ENCODE measurements around the gene TMEM72.

Gene TMEM72

DNA sequence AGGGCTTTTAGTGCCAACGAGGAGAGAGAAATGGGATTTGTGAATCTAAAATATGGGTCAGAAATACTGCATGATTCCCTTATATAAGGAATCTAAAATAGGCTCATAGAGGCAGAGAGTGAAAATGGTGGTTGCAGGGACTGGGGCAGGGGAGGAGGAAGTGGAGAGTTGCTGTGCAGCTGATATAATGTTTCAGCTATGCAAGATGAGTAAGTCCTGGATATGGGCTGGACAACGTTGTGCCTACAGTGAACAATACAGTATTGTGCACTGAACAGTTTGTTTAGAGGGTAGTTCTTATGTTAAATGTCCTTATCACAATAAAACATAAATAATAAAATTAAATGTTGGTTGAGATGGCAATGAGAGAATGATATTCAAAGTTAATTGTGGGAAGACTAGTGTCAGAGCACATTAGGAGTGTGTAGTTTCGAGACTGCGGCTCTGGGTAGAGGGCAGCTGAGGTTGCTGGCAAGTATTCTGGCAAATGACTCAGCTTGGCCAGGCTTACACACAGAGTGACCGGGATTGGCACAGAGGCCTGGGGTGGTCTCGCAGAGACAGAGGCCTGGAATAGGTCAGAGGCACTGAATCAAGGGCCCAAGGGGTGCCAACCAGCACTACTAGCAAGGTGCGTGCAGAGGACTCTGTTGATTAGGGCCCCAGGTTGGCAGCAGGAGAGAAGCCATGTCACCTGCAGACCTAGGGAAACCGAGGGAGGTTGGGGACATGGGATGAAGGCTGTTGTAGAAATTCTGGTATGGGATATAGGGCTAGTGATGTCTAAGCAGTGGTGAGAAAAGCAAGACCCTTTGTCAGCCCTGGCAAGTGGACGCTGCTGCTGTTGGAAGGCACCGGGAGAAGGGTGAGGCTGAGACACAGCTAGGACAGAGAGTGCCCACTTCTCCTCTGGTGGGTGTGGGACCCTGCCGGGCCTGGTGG lies 70.3 kb downstream of the TMEM72 start:
- DNase-seq, result no peak

DNA sequence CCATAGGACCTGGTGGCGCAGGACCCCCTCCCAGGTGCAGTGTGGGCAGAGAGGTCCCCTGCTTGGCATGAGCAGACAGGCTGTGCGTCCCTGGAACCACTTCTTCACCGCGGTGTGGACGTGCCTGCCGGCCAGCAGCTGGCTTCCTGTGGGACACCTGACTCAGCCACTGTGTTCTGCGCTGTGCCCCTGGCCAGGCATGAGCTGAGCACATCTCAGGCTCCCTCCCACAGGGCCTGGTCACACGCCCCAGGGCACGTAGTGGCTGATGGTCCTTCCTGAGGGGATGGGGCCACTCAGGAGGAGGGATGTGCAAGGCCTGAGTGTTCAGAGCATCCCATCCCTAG lies 71.0 kb downstream of the TMEM72 start:
- DNase-seq, result no peak

DNA sequence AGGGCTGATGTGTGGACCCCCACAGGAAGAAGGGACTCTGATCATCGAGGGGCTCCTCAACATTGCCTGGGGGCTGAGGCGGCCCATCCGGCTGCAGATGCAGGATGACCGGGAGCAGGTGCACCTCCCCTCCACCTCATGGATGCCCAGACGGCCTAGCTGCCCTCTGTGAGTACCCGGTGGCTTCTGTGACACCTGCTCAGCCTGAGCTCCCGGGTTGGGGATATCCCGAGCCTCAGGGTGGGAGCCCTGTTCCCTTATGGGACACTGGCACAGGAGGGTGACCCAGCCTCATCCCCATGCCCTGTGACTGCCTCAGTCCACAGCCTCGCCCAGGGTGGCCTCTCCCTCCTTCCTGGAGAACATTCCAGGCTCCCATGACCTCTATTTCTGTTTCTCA lies 71.4 kb downstream of the TMEM72 start:
- no peak for DNase-seq

DNA sequence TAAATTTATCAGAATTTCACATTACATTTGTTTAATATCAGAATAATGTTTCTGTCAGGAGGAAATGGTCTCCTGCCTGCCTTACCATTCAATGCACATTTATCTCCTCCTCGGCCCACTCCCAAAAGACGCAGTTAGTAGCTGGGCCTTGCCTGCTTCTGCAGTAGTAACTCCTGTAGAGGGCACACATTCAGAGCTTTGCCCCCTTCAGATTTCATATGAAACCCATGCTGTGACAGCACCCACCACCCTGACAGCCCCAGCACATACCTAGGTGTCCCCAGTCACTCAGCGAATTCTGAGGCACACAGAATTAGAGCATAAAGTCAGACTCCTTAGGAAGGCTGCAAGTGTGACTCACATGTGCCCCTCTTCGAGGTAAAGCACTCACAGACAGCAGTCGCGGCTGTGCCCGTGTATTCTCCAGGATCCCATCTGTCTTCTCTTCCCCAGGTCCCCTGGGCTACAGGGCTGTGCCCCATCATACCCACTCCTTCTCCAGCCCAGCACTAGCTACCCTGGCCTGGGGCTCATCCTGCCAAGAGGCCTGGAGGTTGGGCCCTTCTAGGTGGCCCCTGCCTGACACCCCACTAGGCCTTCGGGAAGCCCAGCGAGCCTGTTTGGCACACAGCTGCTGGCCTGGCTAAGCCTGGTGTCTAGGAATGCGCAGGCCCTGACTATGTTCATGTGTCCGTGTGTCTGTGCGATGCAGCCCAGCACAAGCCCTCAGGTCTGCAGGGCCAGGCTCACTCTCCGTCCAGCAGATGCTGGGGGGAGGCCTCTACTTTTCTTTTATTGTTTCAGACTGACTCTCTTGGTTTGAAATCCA lies 72.1 kb downstream of the TMEM72 start:
- no peak for DNase-seq

DNA sequence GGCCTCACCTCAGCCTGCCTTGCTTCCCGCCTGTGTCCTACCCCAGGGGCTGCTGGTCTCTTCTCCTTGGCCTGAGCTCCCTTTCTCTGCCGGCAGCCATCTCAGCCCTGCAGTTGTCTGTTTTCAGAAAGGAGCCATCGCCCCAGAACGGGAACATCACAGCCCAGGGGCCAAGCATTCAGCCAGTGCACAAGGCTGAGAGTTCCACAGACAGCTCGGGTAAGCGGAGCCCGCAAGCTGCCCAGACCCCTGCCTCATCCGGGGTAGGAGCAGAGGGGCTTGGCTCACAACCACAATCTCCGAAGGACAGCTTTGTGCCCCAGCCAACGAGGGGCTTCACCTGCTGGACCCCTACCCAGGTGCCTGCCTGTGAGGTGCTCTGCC lies 72.8 kb downstream of the TMEM72 start:
- no peak for DNase-seq

DNA sequence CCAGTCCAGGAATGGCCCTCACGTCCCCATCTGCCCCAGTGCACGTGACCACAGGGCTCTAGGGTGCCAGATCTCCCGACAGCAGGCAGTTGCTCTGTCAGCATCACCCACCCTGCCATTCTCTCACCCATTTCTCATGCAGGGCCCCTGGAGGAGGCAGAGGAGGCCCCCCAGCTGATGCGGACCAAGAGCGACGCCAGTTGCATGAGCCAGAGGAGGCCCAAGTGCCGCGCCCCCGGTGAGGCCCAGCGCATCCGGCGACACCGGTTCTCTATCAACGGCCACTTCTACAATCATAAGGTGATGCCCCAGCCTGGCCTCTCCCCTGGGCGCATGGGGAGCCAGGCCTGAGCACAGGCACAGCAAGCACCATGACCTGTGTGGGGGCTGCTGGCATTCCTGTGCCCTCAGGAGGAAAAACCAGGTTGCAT lies 73.5 kb downstream of the TMEM72 start:
- no peak for DNase-seq

DNA sequence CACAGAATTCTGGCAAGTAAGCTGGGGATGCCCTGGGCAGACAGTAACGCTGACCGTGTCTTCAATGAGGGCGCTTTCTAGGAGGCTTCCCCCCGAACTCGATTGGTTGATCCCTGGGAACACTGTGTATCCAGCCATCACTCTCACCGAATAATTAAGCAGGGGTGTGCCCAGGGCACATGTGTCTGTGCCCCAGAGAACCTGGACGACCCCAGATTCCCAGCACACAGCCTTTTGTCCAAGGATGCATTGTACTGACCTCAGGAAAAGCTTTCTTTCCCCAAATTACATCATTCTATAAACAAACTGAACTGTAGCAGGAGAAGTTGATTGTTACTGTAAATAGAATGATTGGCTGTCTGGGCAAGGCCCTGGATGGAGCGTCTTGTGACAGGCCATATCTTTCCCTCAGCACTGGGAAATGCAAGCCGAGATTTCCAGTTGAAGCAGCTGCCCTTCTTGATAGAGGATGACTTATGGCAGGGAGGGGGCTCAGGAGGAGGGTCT lies 74.1 kb downstream of the TMEM72 start:
- no peak for DNase-seq

DNA sequence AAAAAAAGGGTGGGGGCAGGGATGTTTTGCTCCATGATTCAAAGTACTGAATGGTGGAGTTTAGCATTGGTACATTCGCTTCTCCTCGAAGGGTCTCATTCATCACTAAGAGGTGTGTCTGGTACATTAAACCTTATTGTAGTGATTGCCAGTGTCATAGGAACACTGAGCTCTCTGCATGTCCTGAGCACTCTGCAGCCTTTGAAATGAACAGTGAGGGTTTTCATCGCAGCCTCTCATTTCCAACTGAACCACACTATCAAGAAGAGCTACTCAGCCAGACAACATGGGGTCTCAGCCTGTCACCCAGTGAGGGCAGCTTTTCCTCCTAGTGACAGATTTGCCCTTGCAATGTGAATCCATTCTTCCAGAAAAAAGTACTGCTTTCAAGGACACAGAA lies 75.0 kb downstream of the TMEM72 start:
- no peak for DNase-seq

All from GF-D8 (cell line).